Uterus (tissue), 4 donors: Measurements from ENCODE around the gene TLCD3B. TPM values are rescaled to one million over a fixed set of nuclear protein-coding genes. Genes with fewer than 3 reads are reported as not detected.

Experiments
- DNase-seq, 2 donors: peaks; one replicate each; pipeline ENCODE4 v3.0.0-alpha.2; 2019 to 2020
- H3K27ac ChIP-seq, 2 donors: fragments of 200-600 bp; sonication (generic); 1 replicate in 1 of 2; 2 replicates in 1 of 2; pipeline ENCODE4 v1.5.1; 2016 to 2018
- H3K27me3 ChIP-seq, 2 donors: fragments of 200-600 bp; sonication (generic); one replicate each; pipeline ENCODE4 v1.5.1; 2018 to 2019; ENCODE audit warnings: control low read depth in 1 of 2
- H3K36me3 ChIP-seq, 2 donors: fragments of 200-600 bp; sonication (generic); one replicate each; pipeline ENCODE4 v1.5.1; 2019; ENCODE audit warnings: control low read depth in 1 of 2
- H3K4me1 ChIP-seq, 2 donors: fragments of 200-600 bp; sonication (generic); one replicate each; pipeline ENCODE4 v1.5.1; 2018 to 2019; ENCODE audit warnings: control low read depth in 1 of 2
- H3K4me3 ChIP-seq, 2 donors: fragments of 200-600 bp; sonication (generic); 1 replicate in 1 of 2; 2 replicates in 1 of 2; pipeline ENCODE4 v1.5.1; 2018 to 2019; ENCODE audit warnings: mild to moderate bottlenecking in 1 of 2
- H3K9me3 ChIP-seq, 2 donors: fragments of 200-600 bp; sonication (generic); one replicate each; pipeline ENCODE4 v1.5.1; 2019; ENCODE audit warnings: control low read depth in 1 of 2
- POLR2A ChIP-seq, 2 donors: fragments of 450-650 bp; IDR thresholded peaks; one replicate each; pipeline ENCODE4 v1.6.1; 2016; ENCODE audit warnings: antibody characterized with exemption in 2 of 2, mild to moderate bottlenecking in 1 of 2, moderate library complexity in 1 of 2
- intact Hi-C: fragments of 100-400 bp; cut with DNase I; formaldehyde crosslinking; loops from one replicate; pipeline ENCODE4 v1.15.1; 2023; ENCODE audit warnings: low total_unique reads
- total RNA-seq, 4 donors: library from RNA; depleted of rRNA in 3 of 4; stranded (reverse); fragments of >200 nt in 3 of 4; gene quantifications; one replicate each; pipeline versions ENCODE4 v1.1.0 to v1.2.4, GENCODE V29; 2014 to 2023
- TF ChIP-seq, protein P1 (sequence below), 4 experiments: fragments of 200-600 bp in 2 of 4; fragments of 450-650 bp in 2 of 4; sonication (generic) in 2 of 4; IDR thresholded peaks; one replicate each; pipeline ENCODE4 v1.5.1; 2016 to 2019; ENCODE audit warnings: antibody characterized with exemption in 4 of 4, mild to moderate bottlenecking in 2 of 4, moderate library complexity in 1 of 4
- donor health status: DM: yes; HTN: yes; CAD: no.

TLCD3B gene
- total RNA-seq, 4 donors from 2014 or later = 0.62 TPM; not detected in 3

GRCh38 chr16:29999605-30000004 lies 31.5 kb downstream of the TLCD3B start:
- TF ChIP-seq POLR2A (IDR thresholded peaks at IDR 0.05) = no peak
- TF ChIP-seq, protein P1, sequence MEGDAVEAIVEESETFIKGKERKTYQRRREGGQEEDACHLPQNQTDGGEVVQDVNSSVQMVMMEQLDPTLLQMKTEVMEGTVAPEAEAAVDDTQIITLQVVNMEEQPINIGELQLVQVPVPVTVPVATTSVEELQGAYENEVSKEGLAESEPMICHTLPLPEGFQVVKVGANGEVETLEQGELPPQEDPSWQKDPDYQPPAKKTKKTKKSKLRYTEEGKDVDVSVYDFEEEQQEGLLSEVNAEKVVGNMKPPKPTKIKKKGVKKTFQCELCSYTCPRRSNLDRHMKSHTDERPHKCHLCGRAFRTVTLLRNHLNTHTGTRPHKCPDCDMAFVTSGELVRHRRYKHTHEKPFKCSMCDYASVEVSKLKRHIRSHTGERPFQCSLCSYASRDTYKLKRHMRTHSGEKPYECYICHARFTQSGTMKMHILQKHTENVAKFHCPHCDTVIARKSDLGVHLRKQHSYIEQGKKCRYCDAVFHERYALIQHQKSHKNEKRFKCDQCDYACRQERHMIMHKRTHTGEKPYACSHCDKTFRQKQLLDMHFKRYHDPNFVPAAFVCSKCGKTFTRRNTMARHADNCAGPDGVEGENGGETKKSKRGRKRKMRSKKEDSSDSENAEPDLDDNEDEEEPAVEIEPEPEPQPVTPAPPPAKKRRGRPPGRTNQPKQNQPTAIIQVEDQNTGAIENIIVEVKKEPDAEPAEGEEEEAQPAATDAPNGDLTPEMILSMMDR (IDR thresholded peaks at IDR 0.05) = no peak
- no peak overlapping the region for H3K4me3 ChIP-seq
- H3K9me3 ChIP-seq = no peaks in the 10 kb centered on the region
- H3K4me1 ChIP-seq = peaks cover 0 to 4% of the 10 kb centered on the region in 2 donors
- H3K27me3 ChIP-seq = no peaks in the 10 kb centered on the region
- no peak overlapping the region for H3K27ac ChIP-seq
- intact Hi-C loops = no loop called here
- no peak for DNase-seq
- H3K36me3 ChIP-seq = no peaks in the 10 kb centered on the region

DNA sequence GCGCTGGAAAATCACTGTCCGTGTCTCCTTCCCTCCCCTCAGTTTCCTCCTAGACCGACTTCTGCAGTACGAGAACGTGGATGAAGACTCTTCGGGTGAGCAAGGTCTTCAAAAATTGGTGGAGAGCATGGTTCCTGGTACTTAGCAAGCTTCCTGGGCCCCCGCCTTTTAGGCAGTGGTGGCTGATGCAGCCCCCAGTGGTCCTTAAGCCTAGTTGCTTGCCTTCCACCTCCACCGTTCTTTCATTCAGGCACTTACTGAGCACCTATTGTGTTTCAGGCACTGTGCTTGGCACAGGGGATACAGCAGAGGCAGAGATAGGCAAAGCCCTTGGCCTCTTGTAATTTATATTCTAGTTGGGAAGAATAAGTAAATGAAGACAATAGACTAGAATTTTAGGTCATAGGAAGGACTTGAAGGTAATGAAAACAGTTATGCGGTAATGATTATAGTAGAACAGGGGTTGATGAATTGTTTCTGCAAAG lies 34.3 kb downstream of the TLCD3B start:
- no peaks in the 10 kb centered on the region for H3K36me3 ChIP-seq
- TF ChIP-seq, protein P1 (IDR thresholded peaks at IDR 0.05) = no peak
- TF ChIP-seq POLR2A (IDR thresholded peaks at IDR 0.05) = no peak
- peaks cover 0 to 8% of the 10 kb centered on the region in 2 donors for H3K4me1 ChIP-seq
- peak overlapping the region; percentile 93 to 96 for H3K4me3 ChIP-seq
- peak overlapping the region; percentile 96 to 98 for H3K27ac ChIP-seq
- no peaks in the 10 kb centered on the region for H3K27me3 ChIP-seq
- DNase-seq = no peak
- intact Hi-C loops = no loop called here
- H3K9me3 ChIP-seq = no peaks in the 10 kb centered on the region

DNA sequence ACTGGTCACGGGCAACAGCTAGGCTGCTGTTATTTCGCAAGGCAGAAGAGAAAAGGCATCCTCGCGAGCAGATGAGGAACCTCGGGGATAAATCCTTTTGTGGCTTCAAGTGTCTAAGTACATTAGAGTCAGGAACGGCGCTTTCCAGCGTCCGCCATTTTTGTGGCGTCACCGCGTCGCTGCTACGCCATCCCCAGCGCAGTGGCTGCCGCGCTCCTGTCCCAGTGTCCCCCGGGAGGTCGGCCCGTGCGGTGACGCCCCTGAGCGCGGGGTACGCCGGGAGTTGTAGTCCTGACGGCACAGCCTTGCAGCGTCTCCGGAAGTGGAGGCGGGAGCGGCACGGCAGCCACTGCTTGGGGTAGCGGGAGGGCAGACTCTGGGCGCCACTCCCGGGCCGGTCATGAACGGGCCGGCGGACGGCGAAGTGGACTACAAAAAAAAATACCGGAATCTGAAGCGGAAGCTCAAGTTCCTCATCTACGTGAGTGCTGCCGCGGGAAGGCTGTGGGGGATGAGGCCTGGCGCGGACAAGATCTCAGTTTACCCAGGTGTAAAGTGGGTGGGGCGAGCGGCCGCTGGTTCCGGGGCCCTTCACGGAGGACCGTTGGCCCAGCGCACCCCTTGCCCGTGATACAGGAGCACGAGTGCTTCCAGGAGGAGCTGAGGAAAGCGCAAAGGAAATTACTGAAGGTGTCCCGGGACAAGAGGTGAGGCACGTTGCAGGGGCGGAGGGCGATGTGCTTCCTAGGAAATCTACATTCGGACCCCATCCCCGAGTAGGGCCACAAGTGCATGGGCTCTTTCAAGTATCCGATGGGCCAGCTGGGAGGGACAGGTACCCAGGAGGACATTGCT lies 34.9 kb downstream of the TLCD3B start, which contains the start of gene INO80E:
Gene INO80E, plus strand, starts transcription at position 331 of the 855 bp plus-strand sequence. Its CDS starts 70 bp downstream, at position 401.
- Histone ChIP-seq H3K9me3 (no peaks in the 10 kb centered on the region), H3K36me3 (no peaks in the 10 kb centered on the region), H3K4me1 (peaks cover 0 to 8% of the 10 kb centered on the region in 2 donors), H3K27ac (peak within 1 kb of the TSS; percentile 96 to 98), H3K27me3 (no peaks in the 10 kb centered on the region), H3K4me3 (peak within 1 kb of the TSS; percentile 93 to 96)
- peak in 1 of 2 donors; percentile 60 for TF ChIP-seq POLR2A (IDR thresholded peaks at IDR 0.05)
- TF ChIP-seq, protein P1 (IDR thresholded peaks at IDR 0.05) = peak in 1 of 4 experiments; percentile 5
- intact Hi-C loops = no loop called here
- peak; percentile 97 to 99 for DNase-seq

GRCh38 chr16:29995324-29995910 lies 35.7 kb downstream of the TLCD3B start, which contains the start of gene HIRIP3:
HIRIP3 (minus strand) TSS chr16:29995617; CDS start chr16:29995605, 12 bp downstream.
- peak; percentile 86 to 89 for DNase-seq
- H3K27ac ChIP-seq = peak within 1 kb of the TSS; percentile 96 to 98
- H3K4me3 ChIP-seq = peak within 1 kb of the TSS; percentile 93 to 96
- peaks cover 0 to 8% of the 10 kb centered on the region in 2 donors for H3K4me1 ChIP-seq
- no peak for TF ChIP-seq POLR2A (IDR thresholded peaks at IDR 0.05)
- TF ChIP-seq, protein P1 (IDR thresholded peaks at IDR 0.05) = peak in 1 of 4 experiments; percentile 5
- no peaks in the 10 kb centered on the region for H3K36me3 ChIP-seq
- no peaks in the 10 kb centered on the region for H3K9me3 ChIP-seq
- no peaks in the 10 kb centered on the region for H3K27me3 ChIP-seq
- intact Hi-C loops = no loop called here
